Fibroblast of pulmonary artery (primary cell): ENCODE data around the gene CFHR1.
"Not testable (repeated sequence)": the region's sequence is repeated elsewhere in the genome, so short reads cannot be mapped to it uniquely, and the experiment has no call there.

Experiments
- DNase-seq: peaks from one replicate; pipeline ENCODE4 v3.0.0-alpha.2; 2010; ENCODE audit warnings: low read depth
- H3K4me3 ChIP-seq: replicated peaks from 2 replicates; pipeline ENCODE4 v1.5.1; 2011; ENCODE audit warnings: low read depth, mild to moderate bottlenecking, control low read depth, low read length, moderate library complexity
- TF ChIP-seq, protein P1 (sequence below): IDR thresholded peaks from 2 replicates; pipeline ENCODE4 v1.5.1; 2011; ENCODE audit warnings: mild to moderate bottlenecking, control low read depth, low read length, inconsistent platforms; ENCODE audit errors: missing control alignments

The CFHR1 gene

DNA sequence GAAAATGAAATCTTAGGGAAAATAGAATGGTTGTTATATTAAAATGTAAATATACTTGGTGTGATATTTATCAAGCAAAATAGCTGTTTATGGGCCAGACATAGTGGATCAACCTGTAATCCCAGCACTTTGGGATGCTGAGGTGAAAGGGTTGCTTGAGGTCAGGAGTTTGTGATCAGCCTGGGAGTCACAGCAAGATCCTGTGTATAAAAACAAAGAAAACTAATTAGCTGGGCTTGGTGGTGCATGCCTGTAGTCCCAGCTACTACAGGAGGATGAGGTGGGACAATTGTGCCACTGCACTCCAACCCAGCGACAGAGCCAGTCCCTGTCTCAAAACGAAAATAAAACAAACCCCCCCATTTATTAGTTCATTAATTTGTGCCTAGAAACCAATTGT, 21.6 kb upstream of the CFHR1 start:
- no peak overlapping the region for H3K4me3 ChIP-seq
- TF ChIP-seq, protein P1, sequence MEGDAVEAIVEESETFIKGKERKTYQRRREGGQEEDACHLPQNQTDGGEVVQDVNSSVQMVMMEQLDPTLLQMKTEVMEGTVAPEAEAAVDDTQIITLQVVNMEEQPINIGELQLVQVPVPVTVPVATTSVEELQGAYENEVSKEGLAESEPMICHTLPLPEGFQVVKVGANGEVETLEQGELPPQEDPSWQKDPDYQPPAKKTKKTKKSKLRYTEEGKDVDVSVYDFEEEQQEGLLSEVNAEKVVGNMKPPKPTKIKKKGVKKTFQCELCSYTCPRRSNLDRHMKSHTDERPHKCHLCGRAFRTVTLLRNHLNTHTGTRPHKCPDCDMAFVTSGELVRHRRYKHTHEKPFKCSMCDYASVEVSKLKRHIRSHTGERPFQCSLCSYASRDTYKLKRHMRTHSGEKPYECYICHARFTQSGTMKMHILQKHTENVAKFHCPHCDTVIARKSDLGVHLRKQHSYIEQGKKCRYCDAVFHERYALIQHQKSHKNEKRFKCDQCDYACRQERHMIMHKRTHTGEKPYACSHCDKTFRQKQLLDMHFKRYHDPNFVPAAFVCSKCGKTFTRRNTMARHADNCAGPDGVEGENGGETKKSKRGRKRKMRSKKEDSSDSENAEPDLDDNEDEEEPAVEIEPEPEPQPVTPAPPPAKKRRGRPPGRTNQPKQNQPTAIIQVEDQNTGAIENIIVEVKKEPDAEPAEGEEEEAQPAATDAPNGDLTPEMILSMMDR: no peak

DNA sequence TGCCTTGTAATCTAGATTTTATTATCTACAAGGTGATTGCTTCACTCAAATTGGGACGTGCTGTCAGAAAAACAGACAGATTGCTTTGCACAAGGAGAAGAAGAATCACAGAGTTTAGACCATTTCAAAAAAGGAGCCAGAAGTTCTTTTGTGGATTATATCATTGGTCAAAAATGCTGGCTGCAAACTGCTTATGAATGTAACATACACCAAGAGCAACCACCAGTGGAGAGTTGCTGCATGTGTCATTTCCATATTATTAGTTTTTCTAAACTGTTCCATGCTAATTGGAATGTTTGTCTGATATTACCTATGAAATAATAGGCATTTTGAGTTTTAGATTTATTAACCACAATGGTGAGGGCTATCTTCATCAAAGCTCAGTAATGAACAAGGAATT, 17.6 kb upstream of the CFHR1 start:
- H3K4me3 ChIP-seq, DNase-seq: not testable (repeated sequence)

More for the DNA sequence above, 21.6 kb upstream of the CFHR1 start:
- DNase-seq: no peak

DNA sequence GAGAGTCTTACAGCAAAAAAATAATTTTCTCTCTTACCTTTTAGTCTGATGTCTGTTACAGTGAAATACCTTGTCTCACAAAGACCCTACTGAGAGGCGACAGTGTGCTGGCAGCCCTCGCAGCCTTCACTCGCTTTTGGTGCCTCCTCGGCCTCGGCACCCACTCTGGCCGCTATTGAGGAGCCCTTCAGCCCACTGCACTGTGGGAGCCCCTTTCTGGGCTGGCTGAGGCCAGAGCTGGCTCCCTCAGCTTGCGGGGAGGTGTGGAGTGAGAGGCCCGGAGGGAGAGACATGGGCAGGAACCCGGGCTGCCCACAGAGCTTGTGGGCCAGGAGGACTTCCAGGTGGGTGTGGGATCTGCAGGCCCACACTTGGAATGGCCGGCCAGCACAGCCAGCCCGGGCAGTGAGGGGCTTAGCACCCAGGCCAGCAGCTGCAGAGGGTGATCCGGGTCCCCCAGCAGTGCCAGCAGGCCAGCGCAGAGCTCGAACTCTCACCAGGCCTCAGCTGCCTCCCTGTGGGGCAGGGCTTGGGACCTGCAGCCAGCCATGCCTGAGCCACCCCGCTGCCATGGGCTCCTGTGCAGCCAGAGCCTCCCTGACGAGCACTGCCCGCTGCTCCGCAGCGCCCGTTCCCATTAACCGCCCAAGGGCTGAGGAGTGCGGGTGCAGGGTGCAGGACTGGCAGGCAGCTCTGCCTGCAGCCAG, 10.8 kb upstream of the CFHR1 start:
- DNase-seq: no peak
- H3K4me3 ChIP-seq: no peak overlapping the region
- TF ChIP-seq, protein P1: no peak

DNA sequence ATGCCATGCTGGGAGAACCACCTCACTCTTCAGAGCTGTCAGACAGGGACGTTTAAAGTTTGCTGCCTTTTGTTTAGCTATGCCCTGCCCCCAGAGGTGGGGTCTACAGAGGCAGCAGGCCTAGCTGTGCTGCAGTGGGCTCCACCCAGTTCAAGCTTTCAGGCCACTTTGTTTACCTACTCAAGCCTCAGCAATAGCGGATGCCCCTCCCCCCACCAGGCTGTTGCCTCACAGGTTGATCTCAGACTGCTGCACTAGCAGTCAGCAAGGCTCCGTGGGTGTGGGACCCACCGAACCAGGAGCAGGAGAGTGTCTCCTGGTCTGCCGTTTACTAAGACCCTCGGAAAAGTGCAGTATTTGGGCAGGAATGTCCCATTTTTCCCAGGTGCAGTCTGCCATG, 2.1 kb upstream of the CFHR1 start:
- not testable (repeated sequence) for H3K4me3 ChIP-seq

DNA sequence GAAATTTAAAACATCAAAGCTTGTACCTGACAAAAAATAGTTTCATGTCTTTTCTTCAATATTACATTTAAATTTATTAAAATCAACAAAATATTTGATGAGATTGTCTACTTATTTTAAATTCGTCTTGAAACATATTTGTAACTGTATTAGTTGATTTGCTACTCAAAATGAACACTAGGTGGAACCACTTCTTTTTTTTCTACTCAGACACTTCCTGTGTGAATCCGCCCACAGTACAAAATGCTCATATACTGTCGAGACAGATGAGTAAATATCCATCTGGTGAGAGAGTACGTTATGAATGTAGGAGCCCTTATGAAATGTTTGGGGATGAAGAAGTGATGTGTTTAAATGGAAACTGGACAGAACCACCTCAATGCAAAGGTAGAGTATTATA, 8.3 kb downstream of the CFHR1 start:
- DNase-seq: peak; percentile 81
- TF ChIP-seq, protein P1: peak; percentile 48
- H3K4me3 ChIP-seq: not testable (repeated sequence)

More for the DNA sequence above, 2.1 kb upstream of the CFHR1 start:
- DNase-seq: not testable (repeated sequence)

DNA sequence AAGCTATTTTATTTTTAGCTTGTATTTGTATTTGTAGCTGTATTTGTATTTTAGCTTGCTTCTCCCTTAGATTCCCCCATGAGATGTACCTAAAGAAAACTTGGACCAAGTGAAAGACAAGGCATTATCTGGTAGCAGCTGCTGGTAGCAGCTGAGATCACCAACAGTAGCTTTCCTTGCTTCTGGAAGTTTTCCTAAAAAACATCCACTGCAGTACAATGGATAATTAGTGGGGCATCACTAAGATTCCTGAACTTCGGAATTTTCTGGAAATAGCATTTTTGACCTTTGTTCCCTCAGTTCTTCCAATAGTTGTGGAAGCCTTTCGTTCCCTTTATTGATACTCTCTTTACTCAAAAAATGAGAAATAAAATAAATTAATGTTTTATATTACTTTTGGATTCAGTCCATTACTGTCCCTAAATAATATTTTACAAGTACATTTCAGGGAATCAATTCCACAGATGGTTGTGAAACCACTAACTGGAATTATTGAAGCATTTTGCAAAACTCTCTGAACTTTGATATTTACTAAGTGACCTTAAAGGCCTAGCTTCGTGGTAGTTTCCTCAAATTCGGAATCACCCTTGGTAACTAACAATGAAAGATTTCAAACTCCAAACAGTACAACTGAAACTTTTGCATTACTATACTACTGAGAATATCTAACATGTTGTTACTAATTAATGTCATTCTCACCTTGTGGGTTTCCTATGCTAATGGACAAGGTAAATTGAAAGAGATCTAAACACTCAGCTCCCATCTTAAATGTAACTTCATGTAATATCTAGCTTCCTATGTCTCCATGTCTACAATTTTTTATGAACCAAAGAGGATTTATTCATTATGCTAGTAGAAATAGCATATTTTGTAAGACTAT, 30.3 kb downstream of the CFHR1 start:
- not testable (repeated sequence) for DNase-seq, H3K4me3 ChIP-seq

DNA sequence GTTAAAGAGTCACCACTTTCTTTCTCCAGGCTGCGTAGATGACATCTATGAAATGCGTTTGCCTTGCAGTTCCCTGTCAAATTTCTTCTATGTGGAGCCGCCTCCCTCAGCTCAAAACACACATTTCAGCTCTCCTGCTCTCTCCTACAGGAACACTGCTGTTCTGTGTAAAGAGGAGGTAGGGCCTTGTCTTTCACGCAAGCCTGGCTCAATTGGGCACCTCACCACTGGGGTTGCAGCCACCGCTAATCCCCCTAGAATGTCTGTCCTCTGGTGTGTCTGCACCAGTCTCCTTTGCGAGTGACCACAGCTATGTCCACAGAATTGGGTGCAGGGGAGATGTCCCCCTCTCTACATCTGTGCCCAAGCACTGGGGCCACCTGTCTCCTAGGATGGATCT, 36.5 kb downstream of the CFHR1 start:
- TF ChIP-seq, protein P1: no peak
- no peak for DNase-seq
- H3K4me3 ChIP-seq: no peak overlapping the region

DNA sequence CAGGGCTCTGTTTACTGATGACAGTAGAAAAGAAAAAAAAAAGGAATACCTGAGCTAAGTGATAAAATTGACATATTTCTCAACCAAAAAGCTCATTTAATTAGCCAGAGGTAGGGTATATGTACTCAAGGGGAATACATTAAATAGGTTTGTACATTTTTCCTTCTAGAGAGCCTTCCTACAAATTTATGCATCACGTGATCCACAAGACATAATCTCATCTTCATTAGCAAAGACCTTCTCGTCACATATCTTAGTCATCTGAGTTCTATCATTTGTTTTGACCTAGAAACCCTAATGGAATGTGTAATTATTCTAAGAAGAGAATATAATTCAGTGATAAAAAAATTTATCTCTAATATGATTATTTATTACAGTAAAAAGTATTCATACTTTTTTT, 37.7 kb downstream of the CFHR1 start:
- DNase-seq: no peak
- H3K4me3 ChIP-seq: no peak overlapping the region
- TF ChIP-seq, protein P1: no peak
